GM19193 (cell line): ENCODE results near the gene CPA5.

Source experiments
- POLR2A ChIP-seq: IDR thresholded peaks from 4 replicates; pipeline ENCODE4 v1.6.1; 2011; ENCODE audit not compliant: insufficient read depth, insufficient read length; ENCODE audit errors: extremely low read depth

The CPA5 gene

GRCh38 chr7:130314305-130314704, 30.3 kb upstream of the CPA5 start:
- TF ChIP-seq POLR2A = no peak

GRCh38 chr7:130319541-130319940, 25.1 kb upstream of the CPA5 start:
- no peak for TF ChIP-seq POLR2A

GRCh38 chr7:130322615-130323014, 22.0 kb upstream of the CPA5 start:
- no peak for TF ChIP-seq POLR2A

DNA sequence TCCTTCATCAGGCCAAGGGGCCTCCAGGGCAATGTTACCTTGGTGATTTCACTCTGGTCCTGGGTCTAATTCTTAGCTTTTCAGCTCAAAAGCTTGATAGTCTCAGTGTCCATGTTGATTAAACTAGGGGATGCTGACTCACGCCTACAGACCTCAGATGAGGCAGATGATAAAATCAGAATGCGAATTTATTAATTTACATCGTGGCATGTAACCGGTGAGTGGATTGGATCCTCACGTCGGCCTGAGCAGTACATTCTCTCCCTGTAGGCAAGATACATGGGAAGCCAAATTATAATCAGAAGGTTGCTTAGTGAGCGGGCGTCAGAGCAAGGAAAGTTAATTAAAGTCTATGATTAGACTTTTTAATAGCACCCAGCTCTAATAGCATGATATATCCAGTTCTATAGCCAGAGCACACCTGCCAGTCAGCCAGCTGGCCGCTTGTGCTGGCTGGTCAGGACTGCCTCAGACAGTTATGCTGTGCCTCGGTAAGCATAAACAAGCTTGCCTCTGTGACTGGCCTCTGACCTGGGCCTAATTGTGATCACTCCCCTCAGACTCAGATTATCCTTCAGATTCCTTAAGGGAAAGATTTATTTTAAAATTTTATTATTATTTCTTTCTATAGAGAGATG, 20.2 kb upstream of the CPA5 start:
- TF ChIP-seq POLR2A = no peak

DNA sequence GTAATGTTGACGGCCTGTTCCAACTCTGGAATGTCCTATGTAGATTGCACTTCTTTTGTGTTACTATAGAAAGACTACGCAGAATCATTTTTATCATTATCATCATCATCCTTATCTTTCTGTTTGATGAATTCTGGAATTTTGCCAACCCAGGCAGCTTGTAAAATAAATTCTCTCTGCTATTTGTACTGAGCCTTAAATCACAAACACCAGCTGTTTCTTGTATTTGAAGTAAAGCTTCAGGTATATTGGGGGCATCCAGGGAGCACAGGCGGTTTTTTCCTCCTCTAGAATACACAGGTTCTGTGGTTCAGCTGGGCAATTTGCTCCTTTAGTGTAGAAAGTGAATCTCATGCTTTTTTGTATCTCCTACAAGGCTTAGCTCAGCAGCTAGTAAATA, 14.9 kb upstream of the CPA5 start:
- TF ChIP-seq POLR2A = no peak

DNA sequence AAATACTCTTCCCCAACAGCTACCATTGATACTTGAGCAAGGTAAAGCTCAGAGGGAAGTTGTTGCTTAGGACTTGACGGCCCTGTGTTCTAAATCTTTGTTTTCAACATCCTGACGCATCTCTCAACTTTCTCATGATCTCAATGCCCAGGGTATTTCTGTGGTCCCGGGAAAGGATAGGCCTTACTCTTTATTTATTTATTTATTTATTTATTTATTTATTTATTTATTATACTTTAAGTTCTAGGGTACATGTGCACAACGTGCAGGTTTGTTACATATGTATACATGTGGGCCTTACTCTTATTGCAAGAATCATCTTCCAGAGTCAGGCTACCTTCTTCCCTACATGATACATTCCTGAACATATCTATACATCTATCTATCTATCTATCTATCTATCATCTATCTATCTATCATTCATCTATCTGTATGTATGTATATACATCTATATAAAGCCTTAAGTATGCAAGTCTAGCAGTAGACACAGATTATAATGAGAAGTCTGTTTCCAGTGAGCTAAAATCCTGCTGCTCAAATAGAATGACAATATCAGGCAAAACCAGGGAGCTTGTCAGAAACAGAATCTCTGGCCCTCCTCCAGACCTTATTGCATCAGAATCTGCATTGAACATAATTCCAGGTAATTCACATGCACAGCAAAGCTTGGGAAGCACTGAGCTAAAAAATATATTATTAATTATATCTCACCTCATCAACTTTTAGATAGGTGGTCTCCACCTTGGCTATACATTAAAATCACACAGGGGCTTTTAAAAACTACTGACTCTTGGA, 12.2 kb upstream of the CPA5 start:
- no peak for TF ChIP-seq POLR2A

GRCh38 chr7:130333832-130334231, 10.8 kb upstream of the CPA5 start:
- TF ChIP-seq POLR2A = no peak

GRCh38 chr7:130334274-130334673, 10.3 kb upstream of the CPA5 start:
- no peak for TF ChIP-seq POLR2A

DNA sequence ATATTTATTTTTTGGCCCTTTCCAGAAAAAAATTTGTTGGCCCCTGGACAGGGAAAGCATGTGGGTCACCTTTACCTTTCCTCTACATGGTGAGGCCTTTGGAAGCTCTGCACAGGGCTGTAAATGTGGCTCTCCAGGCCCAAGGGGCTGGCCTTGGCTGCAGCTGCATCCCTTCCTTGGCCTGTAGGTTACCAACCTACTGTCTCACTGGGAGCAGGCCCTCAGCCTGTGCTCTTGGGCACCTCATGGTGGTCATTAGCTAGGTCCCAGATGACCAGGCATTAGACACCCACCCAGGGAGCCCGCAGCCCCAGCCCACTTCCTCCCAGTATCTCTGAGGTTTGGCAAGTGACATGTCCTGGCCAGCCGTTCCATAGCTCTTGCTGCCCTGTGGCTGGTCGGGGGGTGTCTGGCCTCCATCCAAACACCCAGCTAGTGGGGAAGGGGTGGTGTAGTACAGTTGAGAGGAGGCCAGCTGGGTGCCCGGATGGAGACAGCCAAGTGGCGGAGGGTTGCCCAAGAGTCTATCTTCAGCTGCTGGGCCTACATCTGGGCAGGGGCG, 7.1 kb upstream of the CPA5 start:
- no peak for TF ChIP-seq POLR2A

GRCh38 chr7:130338233-130338632, 6.4 kb upstream of the CPA5 start:
- TF ChIP-seq POLR2A = no peak

DNA sequence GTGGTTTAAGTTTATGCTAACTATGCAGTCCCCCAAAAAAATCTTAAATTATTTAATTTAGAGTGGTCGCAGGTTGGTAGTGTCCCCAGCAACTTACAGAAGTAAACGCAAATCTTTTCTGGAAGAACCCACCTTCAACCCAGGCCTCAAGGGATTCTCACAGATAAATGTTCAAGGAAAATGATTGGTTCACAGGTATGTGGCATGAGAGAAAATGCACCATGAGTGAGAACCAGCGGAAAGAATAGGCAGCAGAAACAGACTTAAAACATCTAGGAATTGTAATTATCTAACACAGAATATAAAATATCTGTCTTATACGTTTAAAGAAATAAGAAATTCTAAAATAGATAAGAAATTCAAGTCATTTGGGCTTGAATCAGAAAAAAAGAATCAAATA, 2.7 kb upstream of the CPA5 start:
- no peak for TF ChIP-seq POLR2A

- no peak for TF ChIP-seq POLR2A
Observed at GRCh38 chr7:130342701-130343380, 1.8 kb upstream of the CPA5 start.

DNA sequence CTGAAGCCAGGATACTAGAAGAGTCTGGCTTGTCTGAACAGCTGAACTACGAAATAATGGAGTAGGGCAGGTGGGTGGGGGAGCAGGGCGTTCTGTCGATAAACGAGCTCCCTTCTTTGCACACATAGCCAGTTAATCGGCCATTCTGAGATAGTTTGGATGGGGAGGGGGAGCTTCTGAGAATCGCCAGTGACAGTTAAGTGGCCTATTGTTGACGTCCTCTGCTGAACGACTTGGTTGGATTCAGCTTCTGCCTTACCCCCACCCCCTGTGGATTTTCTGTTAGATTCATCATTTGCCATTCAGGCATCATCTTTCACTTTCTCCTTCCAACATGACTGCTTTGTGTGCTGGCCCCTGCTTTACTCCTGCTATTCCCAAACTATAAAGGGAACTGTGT, 520 bp downstream of the CPA5 start:
- no peak for TF ChIP-seq POLR2A

DNA sequence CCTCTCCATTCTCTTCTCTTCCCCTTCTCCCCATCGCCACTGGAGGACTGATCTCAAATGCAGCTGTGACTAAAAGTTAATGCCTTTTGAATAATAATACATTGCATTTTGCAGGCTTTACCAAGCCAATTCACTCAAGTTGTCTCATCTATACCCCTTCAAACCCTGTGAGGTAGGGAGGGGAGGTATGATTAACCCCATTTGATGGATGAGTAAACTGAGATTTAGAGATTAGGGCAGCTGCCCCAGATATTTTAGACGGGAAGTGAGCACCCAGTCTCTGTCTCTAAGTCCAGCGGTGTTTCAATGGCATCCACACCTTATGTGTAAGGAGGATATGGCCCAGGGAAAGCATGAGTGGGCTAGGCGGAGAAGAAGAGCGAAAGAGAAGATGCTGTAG, 1.1 kb downstream of the CPA5 start:
- no peak for TF ChIP-seq POLR2A

DNA sequence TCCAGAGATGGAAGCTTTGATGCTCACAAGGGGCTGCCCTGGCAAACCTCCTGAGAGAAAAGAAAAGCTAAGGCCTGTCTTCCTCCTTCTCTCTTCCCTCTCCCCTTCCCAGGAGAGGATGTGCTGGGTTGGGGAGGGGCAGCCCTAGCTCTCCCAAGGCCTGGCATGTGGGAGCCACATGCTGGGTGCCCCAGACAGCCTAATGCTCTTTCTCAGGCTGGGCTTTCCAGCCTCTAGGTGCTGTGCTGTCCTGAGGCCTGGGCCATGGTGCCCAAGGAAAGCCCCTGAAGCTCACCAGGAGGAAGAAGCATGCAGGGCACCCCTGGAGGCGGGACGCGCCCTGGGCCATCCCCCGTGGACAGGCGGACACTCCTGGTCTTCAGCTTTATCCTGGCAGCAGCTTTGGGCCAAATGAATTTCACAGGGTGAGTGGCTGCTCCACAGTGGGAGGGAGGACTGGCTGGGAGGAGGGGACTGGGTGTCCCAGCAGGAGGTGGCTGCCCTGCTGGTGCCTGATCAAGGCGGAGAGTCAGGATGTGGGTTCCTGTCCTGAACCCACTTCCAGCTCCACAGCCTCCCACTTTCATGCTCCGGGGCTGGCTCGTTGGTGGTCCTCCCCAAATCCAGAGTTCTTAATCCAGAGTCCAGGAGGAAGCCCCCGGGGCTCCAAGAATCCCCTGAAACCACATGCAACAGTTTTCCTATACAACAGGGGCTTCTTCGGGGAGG, 1.7 kb downstream of the CPA5 start:
- TF ChIP-seq POLR2A = no peak
